ENCODE data around the gene CA9. TPM values are rescaled to one million over a fixed set of nuclear protein-coding genes. Genes with fewer than 3 reads are reported as not detected.

The CA9 gene
- total and polyA plus RNA-seq, 4 experiments from 2014 or later = not detected

GRCh38 chr9:35688558-35689541 lies 15.1 kb downstream of the CA9 start:
- intact Hi-C loops (cut with micrococcal nuclease) = no loop called here

GRCh38 chr9:35689542-35690293 lies 16.0 kb downstream of the CA9 start, which contains the start of gene TPM2:
Gene TPM2 (minus strand): TSS chr9:35689925. CDS start chr9:35689817, 108 bp downstream.
- POLR2A ChIA-PET (ENCODE audit: partially characterized antibody) = interaction anchor here (0.6 to 12.0 kb wide), 6 partner anchors 29 to 1346 kb away, joined by 3 to 160 read pairs (median 10); partner anchors contain the start of genes ARHGEF39, CCDC107, CREB3 and RMRP

More at GRCh38 chr9:35688558-35689541, 15.1 kb downstream of the CA9 start:
- H3K27ac Mint-ChIP-seq = peak overlapping the region; percentile 42 to 77 (median 75)
- Histone ChIP-seq H3K36me3 (ENCODE audit: insufficient read depth, low read length) (no peaks in the 10 kb centered on the region), H3K9me3 (ENCODE audit: control insufficient read depth in 1 of 2, low read length in 2 of 2) (no peaks in the 10 kb centered on the region), H3K27ac (ENCODE audit: low read depth, low read length) (no peak overlapping the region), H3K4me1 (ENCODE audit: insufficient read depth, low read length) (peaks cover 6% of the 10 kb centered on the region), H3K27me3 (ENCODE audit: insufficient read depth, low read length) (no peaks in the 10 kb centered on the region), H3K4me3 (ENCODE audit: low read length in 2 of 2) (no peak overlapping the region)
- H3K4me3 Mint-ChIP-seq = peak overlapping the region; percentile 34 to 84 (median 59)
- no peaks in the 10 kb centered on the region for H3K9me3 Mint-ChIP-seq
- ChIA-PET CTCF (ENCODE audit: partially characterized antibody) (interaction anchor here (0.8 to 2.3 kb wide), 6 partner anchors 9 to 77 kb away, joined by 3 to 35 read pairs (median 4); partner anchors contain the start of genes ARHGEF39, CCDC107 and RMRP), POLR2A (ENCODE audit: partially characterized antibody) (interaction anchor here (0.6 to 12.0 kb wide), 6 partner anchors 9 to 1345 kb away, joined by 3 to 160 read pairs (median 8); partner anchors contain the start of genes ARHGEF39, CCDC107, RMRP and SIT1)
- no peak for DNase-seq
- H3K27me3 Mint-ChIP-seq = no peaks in the 10 kb centered on the region
- H3K4me1 Mint-ChIP-seq = peaks cover 6 to 33% (median 16%) of the 10 kb centered on the region in 4 donors
- no peaks in the 10 kb centered on the region for H3K36me3 Mint-ChIP-seq

GRCh38 chr9:35690294-35690613 lies 16.5 kb downstream of the CA9 start:
- CTCF ChIA-PET (ENCODE audit: partially characterized antibody) = interaction anchor here (0.7 to 16.3 kb wide), 6 partner anchors 17 to 42 kb away, joined by 3 to 339 read pairs (median 6); partner anchors contain the start of genes ARHGEF39, CCDC107, RMRP and SIT1
- no peak for DNase-seq

More at GRCh38 chr9:35689542-35690293, 16.0 kb downstream of the CA9 start, which contains the start of gene TPM2:
- Histone ChIP-seq H3K4me3 (ENCODE audit: low read length in 2 of 2) (peak within 1 kb of the TSS in 1 of 2 donors; percentile 58), H3K27ac (ENCODE audit: low read depth, low read length) (peak within 1 kb of the TSS; percentile 59), H3K36me3 (ENCODE audit: insufficient read depth, low read length) (no peaks in the 10 kb centered on the region), H3K4me1 (ENCODE audit: insufficient read depth, low read length) (peaks cover 6% of the 10 kb centered on the region), H3K9me3 (ENCODE audit: control insufficient read depth in 1 of 2, low read length in 2 of 2) (no peaks in the 10 kb centered on the region), H3K27me3 (ENCODE audit: insufficient read depth, low read length) (no peaks in the 10 kb centered on the region)
- no peaks in the 10 kb centered on the region for H3K9me3 Mint-ChIP-seq
- intact Hi-C loops (cut with micrococcal nuclease) = no loop called here
- CTCF ChIA-PET (ENCODE audit: partially characterized antibody) = interaction anchor here (0.7 to 16.3 kb wide), 5 partner anchors 17 to 42 kb away, joined by 3 to 339 read pairs (median 6); partner anchors contain the start of genes ARHGEF39, CCDC107, RMRP and SIT1
- DNase-seq = no peak
- H3K36me3 Mint-ChIP-seq = no peaks in the 10 kb centered on the region
- peak within 1 kb of the TSS; percentile 82 to 90 (median 88) for H3K4me3 Mint-ChIP-seq
- H3K27me3 Mint-ChIP-seq = no peaks in the 10 kb centered on the region
- peaks cover 6 to 33% (median 16%) of the 10 kb centered on the region in 4 donors for H3K4me1 Mint-ChIP-seq
- H3K27ac Mint-ChIP-seq = peak within 1 kb of the TSS; percentile 65 to 92 (median 77)

GRCh38 chr9:35690614-35691333 lies 17.0 kb downstream of the CA9 start:
- CTCF ChIA-PET (ENCODE audit: partially characterized antibody) = interaction anchor here (0.8 to 16.3 kb wide), 5 partner anchors 16 to 43 kb away, joined by 3 to 339 read pairs (median 6); partner anchors contain the start of genes ARHGEF39, CCDC107, RMRP and SIT1
- no peaks in the 10 kb centered on the region for H3K27me3 Mint-ChIP-seq

More at GRCh38 chr9:35690294-35690613, 16.5 kb downstream of the CA9 start:
- H3K9me3 Mint-ChIP-seq = no peaks in the 10 kb centered on the region
- H3K4me3 Mint-ChIP-seq = peak overlapping the region; percentile 72 to 89 (median 81)
- no peaks in the 10 kb centered on the region for H3K36me3 Mint-ChIP-seq
- peaks cover 6 to 33% (median 16%) of the 10 kb centered on the region in 4 donors for H3K4me1 Mint-ChIP-seq
- intact Hi-C loops (cut with micrococcal nuclease) = no loop called here
- H3K27me3 Mint-ChIP-seq = no peaks in the 10 kb centered on the region
- no peaks in the 10 kb centered on the region for H3K36me3 ChIP-seq (ENCODE audit: insufficient read depth, low read length)
- POLR2A ChIA-PET (ENCODE audit: partially characterized antibody) = interaction anchor here (2.0 to 12.0 kb wide), 5 partner anchors 29 to 85 kb away, joined by 6 to 160 read pairs (median 14); partner anchors contain the start of genes ARHGEF39, CCDC107, CREB3 and RMRP
- H3K27ac ChIP-seq (ENCODE audit: low read depth, low read length) = peak overlapping the region; percentile 59
- peak overlapping the region in 4 of 7 donors; percentile 48 to 74 (median 58) for H3K27ac Mint-ChIP-seq
- H3K9me3 ChIP-seq (ENCODE audit: control insufficient read depth in 1 of 2, low read length in 2 of 2) = no peaks in the 10 kb centered on the region
- no peaks in the 10 kb centered on the region for H3K27me3 ChIP-seq (ENCODE audit: insufficient read depth, low read length)
- H3K4me1 ChIP-seq (ENCODE audit: insufficient read depth, low read length) = peaks cover 6% of the 10 kb centered on the region
- H3K4me3 ChIP-seq (ENCODE audit: low read length in 2 of 2) = peak overlapping the region in 1 of 2 donors; percentile 58

GRCh38 chr9:35691334-35691650 lies 17.6 kb downstream of the CA9 start:
- Mint-ChIP-seq H3K4me1 (peaks cover 6 to 35% (median 17%) of the 10 kb centered on the region in 4 donors), H3K4me3 (peak overlapping the region; percentile 82 to 90 (median 88)), H3K9me3 (no peaks in the 10 kb centered on the region), H3K27ac (peak overlapping the region; percentile 70 to 92 (median 81)), H3K27me3 (no peaks in the 10 kb centered on the region), H3K36me3 (peaks cover 0 to under 1% of the 10 kb centered on the region in 2 donors)
- ChIA-PET CTCF (ENCODE audit: partially characterized antibody) (interaction anchor here (0.6 to 16.3 kb wide), 5 partner anchors 16 to 191 kb away, joined by 3 to 339 read pairs (median 6); partner anchors contain the start of genes ARHGEF39, CCDC107, RMRP and SIT1), POLR2A (ENCODE audit: partially characterized antibody) (interaction anchor here (0.5 to 12.0 kb wide), 10 partner anchors 7 to 86 kb away, joined by 3 to 160 read pairs (median 5); partner anchors contain the start of genes ARHGEF39, CCDC107, CREB3 and RMRP)
- Histone ChIP-seq H3K27me3 (ENCODE audit: insufficient read depth, low read length) (no peaks in the 10 kb centered on the region), H3K4me3 (ENCODE audit: low read length in 2 of 2) (peak overlapping the region in 1 of 2 donors; percentile 58), H3K9me3 (ENCODE audit: control insufficient read depth in 1 of 2, low read length in 2 of 2) (no peaks in the 10 kb centered on the region), H3K27ac (ENCODE audit: low read depth, low read length) (peak overlapping the region; percentile 59), H3K4me1 (ENCODE audit: insufficient read depth, low read length) (peaks cover 9% of the 10 kb centered on the region), H3K36me3 (ENCODE audit: insufficient read depth, low read length) (no peaks in the 10 kb centered on the region)
- DNase-seq = no peak
- intact Hi-C loops (cut with micrococcal nuclease) = no loop called here

More at GRCh38 chr9:35690614-35691333, 17.0 kb downstream of the CA9 start:
- peak overlapping the region; percentile 59 for H3K27ac ChIP-seq (ENCODE audit: low read depth, low read length)
- no peaks in the 10 kb centered on the region for H3K9me3 ChIP-seq (ENCODE audit: control insufficient read depth in 1 of 2, low read length in 2 of 2)
- Mint-ChIP-seq H3K27ac (peak overlapping the region; percentile 70 to 92 (median 81)), H3K4me1 (peaks cover 6 to 33% (median 16%) of the 10 kb centered on the region in 4 donors), H3K4me3 (peak overlapping the region; percentile 82 to 90 (median 88)), H3K36me3 (no peaks in the 10 kb centered on the region), H3K9me3 (no peaks in the 10 kb centered on the region)
- H3K36me3 ChIP-seq (ENCODE audit: insufficient read depth, low read length) = no peaks in the 10 kb centered on the region
- peak in 3 of 5 donors; percentile 28 to 59 (median 32) for DNase-seq
- intact Hi-C loops (cut with micrococcal nuclease) = no loop called here
- peak overlapping the region in 1 of 2 donors; percentile 58 for H3K4me3 ChIP-seq (ENCODE audit: low read length in 2 of 2)
- peaks cover 6% of the 10 kb centered on the region for H3K4me1 ChIP-seq (ENCODE audit: insufficient read depth, low read length)
- H3K27me3 ChIP-seq (ENCODE audit: insufficient read depth, low read length) = no peaks in the 10 kb centered on the region
- POLR2A ChIA-PET (ENCODE audit: partially characterized antibody) = interaction anchor here (0.5 to 12.0 kb wide), 9 partner anchors 11 to 85 kb away, joined by 3 to 160 read pairs (median 6); partner anchors contain the start of genes ARHGEF39, CCDC107, CREB3 and RMRP
